Stimulated activated naive CD4-positive, alpha-beta T cell treated with Interleukin-2 at 50 U/mL for 16 hours (primary cell): ENCODE data around the gene ACSM4.
"Not testable (repeated sequence)": the region's sequence is repeated elsewhere in the genome, so short reads cannot be mapped to it uniquely, and the experiment has no call there.

ENCODE experiments used
- DNase-seq: peaks from one replicate; lab custom pipeline; 2025; lab: John Stamatoyannopoulos, UW

Gene ACSM4

DNA sequence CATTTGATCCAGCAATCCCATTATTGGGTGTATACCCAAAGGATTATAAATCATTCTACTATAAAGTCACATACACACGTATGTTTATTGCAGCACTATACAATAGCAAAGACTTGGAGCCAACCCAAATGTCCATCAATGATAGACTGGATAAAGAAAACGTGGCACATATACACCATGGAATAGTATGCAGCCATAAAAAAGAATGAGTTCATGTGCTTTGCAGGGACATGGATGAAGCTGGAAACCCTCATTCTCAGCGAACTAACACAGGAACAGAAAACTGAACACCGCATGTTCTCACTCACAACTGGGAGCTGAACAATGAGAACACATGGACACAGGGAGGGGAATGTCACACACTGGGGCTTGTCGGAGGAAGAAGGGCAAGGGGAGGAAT lies 33.9 kb downstream of the ACSM4 start:
- DNase-seq, result not testable (repeated sequence)

- no peak for DNase-seq
Observed at GRCh38 chr12:7339675-7340074, 35.8 kb downstream of the ACSM4 start.

- DNase-seq, result no peak
Observed at GRCh38 chr12:7344833-7345606, 41.1 kb downstream of the ACSM4 start.

- no peak for DNase-seq
Observed at GRCh38 chr12:7346551-7347225, 42.8 kb downstream of the ACSM4 start.

DNA sequence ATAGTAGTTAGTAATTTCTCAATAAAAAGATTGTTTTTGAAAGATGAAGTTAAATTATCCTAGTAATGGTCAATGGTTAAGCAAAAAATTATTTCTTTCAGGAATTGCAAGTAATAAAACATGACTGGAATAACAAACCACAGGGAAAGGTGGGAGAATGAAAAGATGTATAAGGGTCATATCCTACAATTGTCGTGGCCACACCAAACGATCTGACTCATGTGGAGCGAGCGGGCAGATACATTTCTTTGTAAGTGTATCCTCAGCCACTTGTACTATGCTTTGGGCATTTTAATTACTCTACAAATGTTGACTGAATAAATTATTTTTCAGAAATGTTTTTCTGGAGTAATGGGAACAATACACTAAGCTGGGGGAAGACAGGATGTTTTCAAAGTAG lies 45.5 kb downstream of the ACSM4 start:
- DNase-seq, result no peak

DNA sequence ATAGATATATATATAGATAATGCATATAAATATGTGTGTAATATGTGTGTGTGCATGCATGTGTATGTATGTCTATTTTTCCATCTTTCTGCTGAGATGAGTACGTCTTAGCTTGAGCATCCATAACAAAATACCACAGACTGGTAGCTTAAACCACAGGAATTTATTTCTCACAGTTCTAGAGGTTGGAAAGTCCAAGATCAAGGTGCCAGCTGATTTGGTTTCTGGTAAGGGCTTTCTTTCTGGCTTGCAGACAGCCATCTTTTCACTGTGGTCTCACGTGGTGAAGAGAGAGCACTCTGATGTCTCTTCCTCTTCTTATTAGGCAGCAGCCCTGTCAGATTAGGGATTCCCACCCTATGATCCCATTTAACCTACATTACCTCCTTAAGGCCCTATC lies 47.3 kb downstream of the ACSM4 start:
- no peak for DNase-seq

- no peak for DNase-seq
Observed at GRCh38 chr12:7352661-7353060, 48.8 kb downstream of the ACSM4 start.

GRCh38 chr12:7354529-7354928 lies 50.7 kb downstream of the ACSM4 start:
- DNase-seq, result no peak

DNA sequence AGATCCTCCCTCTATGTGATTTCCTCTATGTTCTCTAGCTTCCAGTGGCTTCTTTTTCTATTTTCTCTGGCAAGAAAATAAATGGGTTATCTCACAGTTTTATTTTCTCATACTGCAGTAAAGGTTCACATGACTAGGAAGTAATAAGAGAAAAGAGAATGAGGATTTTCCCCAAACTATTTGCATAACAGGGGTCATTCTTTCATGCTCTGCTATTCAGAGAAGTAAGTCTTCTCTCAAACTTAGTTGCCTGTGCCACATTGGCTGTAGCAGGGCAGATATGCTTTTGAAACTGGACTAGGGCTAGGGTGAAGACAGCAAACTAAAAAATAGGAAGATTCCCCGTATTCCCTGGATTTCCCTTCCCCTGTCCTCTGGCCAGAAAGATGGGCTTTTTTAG lies 57.4 kb downstream of the ACSM4 start:
- no peak for DNase-seq

GRCh38 chr12:7362734-7363133 lies 58.9 kb downstream of the ACSM4 start:
- no peak for DNase-seq

GRCh38 chr12:7369274-7369729 lies 65.4 kb downstream of the ACSM4 start:
- no peak for DNase-seq

DNA sequence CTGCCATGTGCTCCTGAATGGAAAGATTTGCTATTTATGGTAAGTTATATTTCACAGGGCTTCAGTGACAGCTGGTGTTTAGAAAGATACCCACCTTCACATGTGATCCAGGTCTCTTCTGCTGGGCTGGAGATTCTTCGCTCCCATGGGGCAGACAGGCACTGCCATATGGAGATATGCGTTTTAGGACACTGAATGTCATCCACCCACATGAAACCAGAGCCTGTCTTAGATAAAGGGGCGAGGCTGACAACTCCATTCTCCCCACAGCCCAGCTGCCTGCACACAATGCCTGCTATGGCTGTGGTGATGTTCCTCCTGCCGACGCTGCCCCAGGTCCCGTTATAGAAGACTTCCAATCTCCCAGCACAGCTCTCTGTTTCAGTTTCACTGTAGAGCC lies 69.4 kb downstream of the ACSM4 start:
- DNase-seq, result no peak

DNA sequence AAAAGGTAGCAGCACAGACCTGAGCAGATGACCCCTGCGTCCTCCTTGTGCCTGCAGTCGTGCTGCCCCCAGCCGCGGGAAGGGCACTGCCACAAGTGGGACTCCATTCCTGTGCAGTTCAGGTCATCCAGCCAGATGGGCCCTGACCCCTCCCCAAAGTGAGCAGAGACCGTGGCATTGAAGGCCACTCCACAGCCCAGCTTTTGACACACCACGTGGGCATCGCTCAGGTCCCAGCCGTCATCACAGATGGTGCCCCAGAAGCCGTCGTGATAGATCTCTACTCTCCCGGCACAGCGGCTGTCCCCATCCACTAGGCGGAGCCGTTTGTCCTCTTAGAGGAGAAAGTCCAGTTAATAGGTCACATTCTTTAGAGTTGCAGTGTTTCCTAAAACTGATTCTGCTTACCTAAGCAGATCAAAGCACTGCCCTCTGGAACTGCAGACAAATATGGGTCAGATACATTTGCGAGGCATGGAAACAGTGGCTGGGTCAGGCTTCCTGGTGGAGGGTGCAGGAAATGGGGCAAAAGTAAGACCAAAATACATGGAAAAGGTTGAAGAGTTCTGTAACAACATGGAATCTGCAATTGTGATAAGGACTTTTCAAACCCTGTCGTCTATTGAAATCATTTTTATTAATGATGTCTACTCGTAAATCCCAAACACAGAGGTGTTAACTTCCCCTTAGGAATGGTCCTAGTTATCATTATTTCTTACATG lies 70.7 kb downstream of the ACSM4 start:
- no peak for DNase-seq

- no peak for DNase-seq
Observed at GRCh38 chr12:7375145-7375543, 71.3 kb downstream of the ACSM4 start.

GRCh38 chr12:7376196-7376595 lies 72.3 kb downstream of the ACSM4 start:
- DNase-seq, result no peak
